Measurements from ENCODE around the gene ST6GALNAC5. TPM values are rescaled to one million over a fixed set of nuclear protein-coding genes. Genes with fewer than 3 reads are reported as not detected.

The ST6GALNAC5 gene
- total and polyA plus RNA-seq, 2 experiments from 2014 or later, result 4.1 to 19.2 TPM

GRCh38 chr1:77024500-77024899, 157.2 kb downstream of the ST6GALNAC5 start (continued):
- no peak for TF ChIP-seq ZNF462 (CRISPR knock-in tag; IDR thresholded peaks at IDR 0.05)
- TF ChIP-seq REST (IDR thresholded peaks at IDR 0.05; ENCODE audit: unreplicated experiment), result no peak

GRCh38 chr1:77025599-77025998, 158.3 kb downstream of the ST6GALNAC5 start:
- no peaks in the 10 kb centered on the region for H3K79me2 ChIP-seq (replicated peaks; ENCODE audit: insufficient read depth)
- H3K27me3 ChIP-seq (ENCODE audit: insufficient read depth), result no peaks in the 10 kb centered on the region
- H3K27ac Mint-ChIP-seq, result no peak overlapping the region
- H3K36me3 ChIP-seq (ENCODE audit: insufficient read depth), result no peaks in the 10 kb centered on the region
- peaks cover 2% of the 10 kb centered on the region for H3K27me3 Mint-ChIP-seq (ENCODE audit: insufficient read depth, low read depth, poor library complexity)
- peaks cover 12% of the 10 kb centered on the region; the same call in 1 of the 2 replicates for H3K9me2 ChIP-seq (ENCODE audit: insufficient read depth)
- H3K9me3 Mint-ChIP-seq, result no peaks in the 10 kb centered on the region; the same call in 1 of the 3 replicates
- H3K4me2 ChIP-seq, result no peak overlapping the region
- DNase-seq (ENCODE audit: low spot score) (no peak), ATAC-seq (no peak)
- H3K4me1 ChIP-seq (ENCODE audit: insufficient read depth), result no peaks in the 10 kb centered on the region
- H3K36me3 Mint-ChIP-seq (ENCODE audit: low read depth), result no peaks in the 10 kb centered on the region
- no peaks in the 10 kb centered on the region for H3F3A ChIP-seq (replicated peaks; ENCODE audit: low read depth)
- no peak overlapping the region for H3K27ac ChIP-seq (ENCODE audit: low read depth)
- no peak overlapping the region for H3K4me3 Mint-ChIP-seq
- H2AFZ ChIP-seq, result no peak overlapping the region
- no peaks in the 10 kb centered on the region for H4K20me1 ChIP-seq (replicated peaks; ENCODE audit: insufficient read depth)
- no peak overlapping the region for H3K4me3 ChIP-seq
- peaks cover 22% of the 10 kb centered on the region for H3K4me1 Mint-ChIP-seq
- no peak for TF ChIP-seq REST (IDR thresholded peaks at IDR 0.05; ENCODE audit: unreplicated experiment)
- TF ChIP-seq POLR2AphosphoS5 (IDR thresholded peaks at IDR 0.05; ENCODE audit: low read depth), result no peak
- TF ChIP-seq EZH2 (IDR thresholded peaks at IDR 0.05; ENCODE audit: low read depth, unreplicated experiment), result no peak
- TF ChIP-seq ETS1 (IDR thresholded peaks at IDR 0.05), result no peak
- TF ChIP-seq ZNF331 (CRISPR knock-in tag; IDR thresholded peaks at IDR 0.05; ENCODE audit: low read depth), result no peak
